Measurements from ENCODE around the gene REG4.

GRCh38 chr1:119758584-119758983 is 52.7 kb downstream of the REG4 start:
- TF ChIP-seq CTCF (IDR thresholded peaks at IDR 0.05) (no peak), POLR2AphosphoS5 (IDR thresholded peaks at IDR 0.05; ENCODE audit: low read depth, low read length) (no peak), REST (IDR thresholded peaks at IDR 0.05; ENCODE audit: insufficient read depth in 1 of 2, low read depth in 2 of 2, low read length in 1 of 2) (no peak), TCF7L2 (IDR thresholded peaks at IDR 0.05; ENCODE audit: low read depth, low read length) (no peak)

Data from Panc1 (cell line).